Activated CD4-positive, alpha-beta T cell treated with anti-CD3 and anti-CD28 coated beads, Interleukin-2, amount 10 ng/mL, durations not matched to agents 24 days and 14 days (primary cell): Measurements from ENCODE around the gene TUBA4B. TPM values are rescaled to one million over a fixed set of nuclear protein-coding genes. Genes with fewer than 3 reads are reported as not detected.

ENCODE experiments used
- DNase-seq: peaks from one replicate; pipeline ENCODE4 v3.0.0; 2022
- H3K27ac Mint-ChIP-seq: one replicate; pipeline ENCODE4 v1.8.0; 2022; ENCODE audit warnings: mild to moderate bottlenecking, mixed read lengths
- H3K27me3 Mint-ChIP-seq: one replicate; pipeline ENCODE4 v1.8.0; 2022; ENCODE audit warnings: mixed read lengths
- H3K36me3 Mint-ChIP-seq: one replicate; pipeline ENCODE4 v1.8.0; 2022; ENCODE audit warnings: low read depth, mild to moderate bottlenecking, mixed read lengths
- H3K4me1 Mint-ChIP-seq: one replicate; pipeline ENCODE4 v1.8.0; 2021; ENCODE audit warnings: mixed read lengths
- H3K4me3 Mint-ChIP-seq: one replicate; pipeline ENCODE4 v1.8.0; 2022; ENCODE audit warnings: mild to moderate bottlenecking, moderate library complexity, mixed read lengths
- H3K9me3 Mint-ChIP-seq: one replicate; pipeline ENCODE4 v1.8.0; 2021; ENCODE audit warnings: mixed read lengths
- intact Hi-C: fragments of 100-400 bp; cut with micrococcal nuclease; formaldehyde crosslinking; loops from one replicate; pipeline ENCODE4 v1.15.1; 2023
- total RNA-seq: library from RNA; stranded (reverse); gene quantifications from 2 replicates; pipeline ENCODE4 v1.2.3, GENCODE V29; 2022

TUBA4B gene
- total RNA-seq: not detected in 2 replicates

DNA sequence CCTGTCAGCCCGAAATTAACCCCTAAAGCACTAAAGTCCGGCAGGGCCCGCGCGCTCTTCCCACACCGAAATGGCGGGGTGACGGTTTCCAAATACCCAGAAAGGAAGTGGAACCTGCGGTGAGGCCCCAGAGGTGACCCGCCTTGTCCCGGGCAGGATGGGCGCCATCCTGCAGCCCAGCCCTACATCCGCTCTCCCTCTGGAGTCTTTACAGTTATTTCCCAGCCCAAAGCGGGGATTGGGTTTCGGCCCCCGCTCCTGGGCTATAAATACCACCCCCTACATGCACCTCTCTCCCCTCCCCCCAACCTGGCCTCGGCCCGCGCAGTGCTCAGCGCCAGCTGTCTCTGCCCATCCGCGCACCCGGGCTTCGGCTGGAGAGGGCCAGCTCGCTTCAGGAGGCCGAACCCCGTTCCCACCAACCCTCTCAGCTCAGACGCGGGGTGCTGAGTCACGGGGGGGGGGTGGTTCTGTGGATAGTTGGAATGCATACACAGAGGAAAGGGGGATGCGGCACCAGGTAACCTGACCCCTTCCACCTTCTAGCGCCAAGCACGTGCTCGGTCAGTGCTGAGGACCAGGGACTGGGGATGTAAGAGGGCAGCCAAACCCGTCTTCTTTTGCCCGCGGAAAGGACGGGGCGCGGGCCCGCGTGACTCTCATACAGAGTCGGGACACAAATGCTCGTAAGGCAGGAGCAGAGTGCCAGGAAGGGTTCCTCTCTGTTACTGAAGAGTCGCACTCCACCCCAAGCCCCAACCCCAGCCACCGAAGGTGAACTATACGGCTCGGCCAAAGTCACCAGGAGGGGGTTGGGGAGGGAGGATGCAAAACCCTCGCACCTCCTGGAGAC is at the start of gene TUBA4B:
TUBA4B (plus strand) TSS at position 344 of the 853 bp plus-strand sequence; CDS start at position 509, 165 bp downstream.
- peak; percentile 89 for DNase-seq
- intact Hi-C loops: loop anchor here (1.0 to 5.0 kb wide), 9 partner anchors 8 to 686 kb away; partner anchors contain the start of genes ANKZF1, ATG9A, CHPF and CNOT9
- Mint-ChIP-seq H3K27ac (peak within 1 kb of the TSS; percentile 91), H3K4me3 (peak within 1 kb of the TSS; percentile 80), H3K4me1 (peaks cover 55% of the 10 kb centered on the region), H3K9me3 (no peaks in the 10 kb centered on the region), H3K27me3 (no peaks in the 10 kb centered on the region), H3K36me3 (peaks cover 48% of the 10 kb centered on the region)

DNA sequence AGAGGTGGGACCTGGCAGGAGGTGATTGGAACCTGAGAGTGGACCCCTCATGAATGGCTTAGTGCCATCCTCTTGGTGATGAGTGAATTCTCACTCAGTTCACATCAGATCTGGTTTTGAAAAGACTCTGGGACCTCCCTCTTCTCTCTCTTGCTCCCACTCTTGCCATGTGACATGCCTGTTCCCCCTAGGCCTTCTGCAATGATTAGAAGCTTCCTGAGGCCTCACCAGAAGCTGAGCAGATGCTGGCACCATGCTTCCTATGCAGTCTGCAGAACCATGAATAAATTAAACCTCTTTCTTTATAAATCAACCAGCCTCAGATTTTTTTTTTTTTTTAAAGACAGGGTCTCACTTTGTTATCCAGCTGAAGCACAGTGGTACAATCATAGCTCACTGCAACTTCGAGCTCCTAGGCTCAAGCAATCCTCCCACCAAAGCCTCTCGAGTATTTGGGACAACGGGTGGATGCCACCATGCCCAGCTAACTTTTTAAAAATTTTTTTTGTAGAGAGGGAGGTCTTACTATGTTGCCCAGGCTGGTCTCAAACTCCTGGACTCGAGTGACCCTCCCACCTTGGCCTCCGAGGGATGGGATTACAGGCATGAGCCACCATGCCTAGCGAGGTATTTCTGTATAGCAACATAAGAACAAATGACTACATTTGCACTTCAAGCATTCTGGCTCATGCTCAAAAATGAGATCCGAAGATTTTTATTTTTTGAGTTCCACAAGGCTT is 48.4 kb upstream of the TUBA4B start:
- H3K4me1 Mint-ChIP-seq: peaks cover 24% of the 10 kb centered on the region
- peak; percentile 53 for DNase-seq
- no peaks in the 10 kb centered on the region for H3K27me3 Mint-ChIP-seq
- intact Hi-C loops: no loop called here
- no peak overlapping the region for H3K4me3 Mint-ChIP-seq
- peaks cover 14% of the 10 kb centered on the region for H3K36me3 Mint-ChIP-seq
- H3K27ac Mint-ChIP-seq: no peak overlapping the region
- no peaks in the 10 kb centered on the region for H3K9me3 Mint-ChIP-seq

DNA sequence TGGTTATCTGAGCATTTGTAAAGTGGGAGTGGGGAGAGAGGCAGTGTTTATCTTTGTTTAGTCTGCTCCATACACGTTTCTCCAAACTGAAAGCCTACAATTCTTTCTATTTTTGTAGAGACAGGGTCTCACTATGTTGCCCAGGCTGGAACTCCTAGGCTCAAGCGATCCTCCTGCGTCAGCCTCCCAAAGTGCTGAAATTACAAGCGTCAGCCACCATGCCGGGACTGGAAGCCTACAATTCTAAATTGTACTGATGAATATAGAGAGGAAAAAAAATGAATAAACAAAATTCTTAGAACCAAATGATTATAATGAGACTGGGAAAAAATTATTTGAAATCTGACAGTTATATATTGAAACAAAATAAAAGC is 47.9 kb upstream of the TUBA4B start:
- H3K9me3 Mint-ChIP-seq: no peaks in the 10 kb centered on the region
- DNase-seq: peak; percentile 41
- intact Hi-C loops: no loop called here
- no peaks in the 10 kb centered on the region for H3K27me3 Mint-ChIP-seq
- peak overlapping the region; percentile 25 for H3K27ac Mint-ChIP-seq
- peak overlapping the region; percentile 83 for H3K4me3 Mint-ChIP-seq
- peaks cover 30% of the 10 kb centered on the region for H3K4me1 Mint-ChIP-seq
- H3K36me3 Mint-ChIP-seq: peaks cover 18% of the 10 kb centered on the region

DNA sequence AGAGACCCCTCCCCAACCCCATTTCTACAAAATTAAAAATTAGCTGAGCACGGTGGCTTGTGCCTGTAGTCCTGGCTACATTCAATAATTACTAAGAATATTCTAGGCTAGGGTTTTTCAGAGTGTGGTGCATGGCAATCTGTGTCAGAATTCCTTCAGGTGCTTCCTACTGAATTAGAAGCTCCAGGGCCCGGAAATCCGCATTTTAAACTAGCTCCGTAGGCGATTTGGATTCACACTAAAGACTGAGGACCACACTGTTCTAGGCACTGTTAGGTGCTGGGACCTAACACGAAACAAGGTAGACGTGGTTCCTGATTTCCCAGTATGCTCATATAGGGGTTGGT is 47.1 kb upstream of the TUBA4B start:
- Mint-ChIP-seq H3K4me1 (peaks cover 30% of the 10 kb centered on the region), H3K36me3 (peaks cover 20% of the 10 kb centered on the region), H3K27me3 (no peaks in the 10 kb centered on the region), H3K4me3 (peak overlapping the region; percentile 83), H3K27ac (peak overlapping the region; percentile 92), H3K9me3 (no peaks in the 10 kb centered on the region)
- intact Hi-C loops: loop anchor here (1.0 kb wide), 7 partner anchors 13 to 181 kb away; partner anchors contain the start of genes ANKZF1, ATG9A, DNAJB2 and DNPEP
- DNase-seq: no peak

DNA sequence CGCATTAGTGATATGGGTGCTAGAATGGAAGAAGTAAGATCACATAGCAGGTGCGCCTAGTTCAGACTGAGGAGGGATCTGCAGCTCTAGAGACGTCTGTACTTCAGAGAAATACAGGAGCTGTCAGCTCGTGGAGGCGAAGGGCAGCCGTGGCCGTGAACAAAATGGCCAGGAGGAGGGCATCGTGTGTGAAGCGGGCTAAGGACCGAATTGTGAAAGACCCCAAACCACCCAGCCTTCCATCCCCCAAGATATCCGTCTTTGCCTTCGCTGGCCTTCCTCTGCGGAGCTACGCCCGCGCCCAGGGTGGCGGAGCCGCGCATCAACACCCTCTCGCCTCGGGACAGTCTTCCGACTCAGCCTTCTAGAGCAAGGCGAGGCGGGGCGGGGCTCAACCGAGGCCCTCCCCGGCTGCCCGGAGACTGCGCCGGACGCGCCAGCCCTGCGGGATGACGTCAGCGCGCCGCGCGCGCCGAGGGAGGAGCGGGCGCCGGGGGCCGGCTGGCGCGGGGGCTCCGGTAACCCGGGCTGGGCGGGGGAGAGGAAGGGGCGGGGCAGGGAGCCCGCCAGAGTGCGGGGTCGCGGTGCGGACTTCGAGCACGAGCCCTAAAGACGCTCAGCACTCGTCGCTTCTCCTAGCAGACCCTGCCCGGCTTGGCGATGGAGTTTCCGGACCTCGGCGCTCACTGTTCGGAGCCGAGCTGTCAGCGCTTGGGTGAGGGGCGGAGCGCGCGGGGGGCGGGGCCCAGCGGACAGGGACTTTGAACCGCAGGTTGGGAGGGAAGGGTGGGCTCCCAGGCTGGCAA is 46.5 kb upstream of the TUBA4B start, which contains the start of gene ZFAND2B:
ZFAND2B (plus strand) TSS at position 455 of the 806 bp plus-strand sequence; CDS start at position 661, 206 bp downstream.
- peak; percentile 99 for DNase-seq
- peaks cover 20% of the 10 kb centered on the region for H3K36me3 Mint-ChIP-seq
- peaks cover 35% of the 10 kb centered on the region for H3K4me1 Mint-ChIP-seq
- H3K27me3 Mint-ChIP-seq: no peaks in the 10 kb centered on the region
- peak within 1 kb of the TSS; percentile 83 for H3K4me3 Mint-ChIP-seq
- H3K9me3 Mint-ChIP-seq: no peaks in the 10 kb centered on the region
- intact Hi-C loops: loop anchor here (1.0 kb wide), 8 partner anchors 13 to 181 kb away; partner anchors contain the start of genes ANKZF1, ATG9A, DNAJB2 and DNPEP
- peak within 1 kb of the TSS; percentile 92 for H3K27ac Mint-ChIP-seq

DNA sequence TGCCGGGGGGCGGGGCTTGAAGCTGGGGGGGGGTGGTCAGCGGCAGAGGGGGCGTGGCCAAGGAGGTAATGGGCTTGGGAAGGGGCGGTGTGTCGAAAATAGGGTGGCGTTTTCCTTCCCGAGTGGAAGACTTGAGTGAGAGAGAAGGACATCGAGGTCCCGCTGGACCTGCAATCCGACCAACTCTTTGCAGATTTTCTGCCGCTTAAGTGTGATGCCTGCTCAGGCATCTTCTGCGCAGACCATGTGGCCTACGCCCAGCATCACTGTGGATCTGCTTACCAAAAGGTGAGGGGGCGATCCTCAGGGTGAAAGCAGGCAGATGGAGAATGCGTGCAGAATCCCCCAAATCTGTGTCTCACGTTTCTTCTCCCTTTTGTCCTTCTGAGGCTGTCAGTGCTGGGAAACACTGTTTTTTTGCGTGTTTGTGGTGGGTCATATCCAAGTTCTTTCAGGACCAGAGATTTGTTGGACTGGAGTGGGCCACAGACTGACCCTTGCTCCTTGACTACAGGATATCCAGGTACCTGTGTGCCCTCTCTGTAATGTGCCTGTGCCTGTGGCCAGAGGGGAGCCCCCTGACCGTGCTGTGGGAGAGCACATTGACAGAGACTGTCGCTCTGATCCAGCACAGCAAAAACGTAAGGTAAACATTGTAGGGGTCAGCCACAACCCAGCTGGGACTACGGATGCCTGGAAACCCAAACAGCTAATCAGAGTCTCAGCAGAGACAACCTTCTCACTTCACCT is 45.7 kb upstream of the TUBA4B start:
- Mint-ChIP-seq H3K4me3 (peak overlapping the region; percentile 83), H3K36me3 (peaks cover 23% of the 10 kb centered on the region), H3K4me1 (peaks cover 36% of the 10 kb centered on the region), H3K27me3 (no peaks in the 10 kb centered on the region), H3K27ac (peak overlapping the region; percentile 92), H3K9me3 (no peaks in the 10 kb centered on the region)
- intact Hi-C loops: loop anchor here (1.0 kb wide), 1 partner anchor 38 kb away; the partner anchor contains the start of genes GLB1L and STK16
- peak; percentile 58 for DNase-seq

DNA sequence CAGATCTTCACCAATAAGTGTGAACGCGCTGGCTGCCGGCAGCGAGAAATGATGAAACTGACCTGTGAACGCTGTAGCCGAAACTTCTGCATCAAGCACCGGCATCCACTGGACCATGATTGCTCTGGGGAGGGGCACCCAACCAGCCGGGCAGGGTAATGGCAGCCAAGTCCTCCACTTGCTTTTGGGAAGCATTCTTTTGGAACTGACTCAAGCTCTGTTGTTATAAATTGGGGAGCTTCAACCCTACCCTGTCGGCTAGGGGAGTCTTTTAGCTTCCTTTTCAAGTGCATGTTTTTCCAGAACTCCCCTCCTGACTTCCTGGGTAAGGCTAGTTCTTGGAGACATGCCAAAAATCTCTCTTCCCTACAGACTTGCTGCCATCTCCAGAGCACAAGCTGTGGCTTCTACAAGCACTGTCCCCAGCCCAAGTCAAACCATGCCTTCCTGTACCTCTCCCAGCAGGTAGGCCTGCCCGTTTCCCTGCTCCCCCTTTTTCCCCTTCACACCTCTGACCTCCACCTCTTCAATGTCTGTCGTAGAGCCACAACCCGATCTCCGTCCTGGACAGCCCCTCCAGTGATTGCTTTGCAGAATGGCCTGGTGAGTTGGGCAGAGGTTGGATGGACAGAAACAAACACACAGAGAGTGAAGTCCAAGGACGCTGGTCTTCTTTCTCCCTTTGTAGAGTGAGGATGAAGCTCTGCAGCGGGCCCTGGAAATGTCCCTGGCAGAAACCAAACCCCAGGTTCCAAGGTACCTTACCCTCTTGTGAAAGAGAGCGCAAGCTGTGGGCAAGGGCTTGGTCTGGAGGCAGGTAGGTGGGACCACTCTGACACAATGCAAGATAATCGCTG is 44.9 kb upstream of the TUBA4B start:
- H3K4me3 Mint-ChIP-seq: peak overlapping the region; percentile 83
- H3K27me3 Mint-ChIP-seq: no peaks in the 10 kb centered on the region
- H3K27ac Mint-ChIP-seq: peak overlapping the region; percentile 81
- peaks cover 36% of the 10 kb centered on the region for H3K4me1 Mint-ChIP-seq
- peak; percentile 59 for DNase-seq
- intact Hi-C loops: loop anchor here (1.0 kb wide), 1 partner anchor 37 kb away; the partner anchor contains the start of genes GLB1L and STK16
- H3K9me3 Mint-ChIP-seq: no peaks in the 10 kb centered on the region
- peaks cover 25% of the 10 kb centered on the region for H3K36me3 Mint-ChIP-seq

DNA sequence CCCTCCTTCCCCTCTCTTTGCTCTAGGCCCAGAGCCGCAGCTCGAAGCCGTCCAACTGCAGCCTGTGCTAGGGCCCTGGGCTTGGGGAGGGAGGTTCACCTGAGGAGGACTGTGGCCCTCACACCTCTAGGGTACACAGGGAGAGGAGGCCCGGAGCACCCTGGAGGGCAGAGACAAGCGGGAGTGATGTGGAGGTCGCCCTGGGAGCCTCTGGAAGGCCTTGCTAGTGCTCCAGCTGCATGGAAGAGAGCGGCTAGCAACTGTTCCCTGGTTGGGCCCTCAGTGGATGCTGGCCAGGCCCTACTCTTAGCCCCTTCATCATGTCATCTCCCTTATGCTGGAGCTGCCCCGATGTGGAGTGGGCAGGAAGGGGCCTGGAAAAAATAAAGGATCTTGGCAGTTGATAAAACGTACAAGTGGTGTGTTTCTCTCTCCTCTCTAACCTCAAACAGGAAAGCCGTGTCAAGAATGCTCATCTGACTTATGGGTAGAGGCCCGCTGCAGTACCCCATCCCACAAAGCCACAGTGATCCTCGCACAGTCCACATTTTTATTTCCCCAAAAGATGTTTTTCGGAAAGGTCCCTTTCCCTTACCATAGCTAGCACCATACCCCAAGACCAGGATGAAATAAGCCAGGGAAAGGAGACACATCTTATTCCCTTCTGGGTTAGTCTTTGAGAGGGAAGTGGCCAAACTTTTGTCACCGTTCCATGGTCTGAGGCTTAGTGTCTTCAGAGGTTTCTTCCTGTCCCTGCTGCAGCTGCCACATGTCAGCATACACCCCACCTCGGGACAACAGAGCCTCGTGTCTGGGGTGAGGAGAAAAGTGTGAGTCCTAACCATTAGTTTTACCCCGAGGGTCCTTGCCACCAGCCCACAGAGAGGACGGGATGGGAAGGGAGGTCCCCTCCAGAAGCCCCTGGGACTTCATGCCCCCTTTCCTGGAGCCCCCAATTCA is 43.5 kb upstream of the TUBA4B start:
- H3K9me3 Mint-ChIP-seq: no peaks in the 10 kb centered on the region
- peak overlapping the region; percentile 81 for H3K27ac Mint-ChIP-seq
- no peaks in the 10 kb centered on the region for H3K27me3 Mint-ChIP-seq
- peak; percentile 58 for DNase-seq
- peaks cover 41% of the 10 kb centered on the region for H3K4me1 Mint-ChIP-seq
- intact Hi-C loops: no loop called here
- H3K4me3 Mint-ChIP-seq: peak overlapping the region; percentile 26
- H3K36me3 Mint-ChIP-seq: peaks cover 35% of the 10 kb centered on the region

DNA sequence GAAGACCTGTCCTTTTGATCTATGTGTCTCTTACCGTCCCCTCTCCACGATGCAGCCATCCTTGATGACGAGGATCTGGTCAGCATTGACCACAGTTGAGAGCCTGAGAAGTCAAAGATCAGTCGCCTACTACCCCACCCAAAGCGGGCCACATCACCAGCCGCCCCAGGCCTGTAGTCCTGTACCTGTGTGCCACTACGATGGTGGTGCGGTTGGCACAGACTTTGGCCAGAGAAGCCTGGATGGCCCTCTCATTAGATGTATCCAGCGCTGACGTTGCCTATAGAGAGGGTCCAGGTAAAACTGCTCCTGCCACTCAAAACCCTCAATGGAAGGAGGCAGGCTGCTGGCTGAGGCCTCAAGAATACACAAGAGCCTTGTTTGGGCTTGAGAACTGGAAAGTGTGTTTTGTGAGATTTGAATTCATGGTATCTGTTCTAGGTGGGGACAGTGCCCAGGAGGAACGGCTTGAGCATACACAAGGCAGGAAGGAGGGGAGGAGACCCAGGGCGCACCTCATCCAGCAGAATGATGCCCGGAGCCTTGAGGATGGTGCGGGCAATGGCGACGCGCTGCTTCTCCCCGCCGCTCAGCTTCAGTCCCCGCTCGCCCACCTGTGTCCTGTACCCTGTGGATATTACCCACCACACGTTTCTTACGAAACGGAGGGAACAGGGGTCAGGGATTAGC is 42.7 kb upstream of the TUBA4B start:
- Mint-ChIP-seq H3K4me1 (peaks cover 44% of the 10 kb centered on the region), H3K4me3 (no peak overlapping the region), H3K36me3 (peaks cover 39% of the 10 kb centered on the region)

DNA sequence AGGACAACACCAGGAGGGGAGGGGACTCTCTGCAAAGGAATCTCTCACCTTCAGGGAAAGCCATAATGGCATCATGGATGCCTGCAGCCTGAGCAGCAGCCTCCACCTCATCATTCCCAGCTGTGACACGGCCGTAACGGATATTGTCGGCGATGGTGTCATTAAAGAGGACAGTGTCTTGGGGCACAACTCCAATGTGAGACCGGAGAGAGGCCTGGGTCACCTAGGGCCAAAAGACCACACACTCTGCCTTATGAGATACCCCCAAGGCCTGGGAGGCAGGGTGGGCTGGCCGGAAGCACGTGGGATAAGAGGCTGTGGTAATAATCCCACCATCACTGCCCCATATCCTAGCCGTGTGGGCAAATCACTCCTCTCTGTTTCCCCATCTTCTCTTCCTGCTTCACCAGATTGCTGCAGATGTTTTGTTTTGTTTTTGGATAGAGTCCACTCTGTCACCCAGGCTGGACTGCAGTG is 42.1 kb upstream of the TUBA4B start:
- Mint-ChIP-seq H3K27me3 (no peaks in the 10 kb centered on the region), H3K27ac (peak overlapping the region; percentile 75), H3K4me1 (peaks cover 44% of the 10 kb centered on the region), H3K36me3 (peaks cover 39% of the 10 kb centered on the region), H3K4me3 (no peak overlapping the region), H3K9me3 (no peaks in the 10 kb centered on the region)
- intact Hi-C loops: loop anchor here (1.0 kb wide), 1 partner anchor 51 kb away; the partner anchor contains the start of gene NHEJ1
- peak; percentile 51 for DNase-seq

More for the DNA sequence above, 42.7 kb upstream of the TUBA4B start:
- no peaks in the 10 kb centered on the region for H3K27me3 Mint-ChIP-seq
- DNase-seq: peak; percentile 59
- no peaks in the 10 kb centered on the region for H3K9me3 Mint-ChIP-seq
- intact Hi-C loops: no loop called here
- H3K27ac Mint-ChIP-seq: peak overlapping the region; percentile 81
